NOMO-1 treated with dmso at 0.1 percent for 144 hours (cell line): ENCODE data around the gene GRIK1.

Experiments used
- DNase-seq: peaks from one replicate; lab custom pipeline; 2025; ENCODE audit not compliant: unreplicated experiment; lab: John Stamatoyannopoulos, UW

GRIK1 gene

DNA sequence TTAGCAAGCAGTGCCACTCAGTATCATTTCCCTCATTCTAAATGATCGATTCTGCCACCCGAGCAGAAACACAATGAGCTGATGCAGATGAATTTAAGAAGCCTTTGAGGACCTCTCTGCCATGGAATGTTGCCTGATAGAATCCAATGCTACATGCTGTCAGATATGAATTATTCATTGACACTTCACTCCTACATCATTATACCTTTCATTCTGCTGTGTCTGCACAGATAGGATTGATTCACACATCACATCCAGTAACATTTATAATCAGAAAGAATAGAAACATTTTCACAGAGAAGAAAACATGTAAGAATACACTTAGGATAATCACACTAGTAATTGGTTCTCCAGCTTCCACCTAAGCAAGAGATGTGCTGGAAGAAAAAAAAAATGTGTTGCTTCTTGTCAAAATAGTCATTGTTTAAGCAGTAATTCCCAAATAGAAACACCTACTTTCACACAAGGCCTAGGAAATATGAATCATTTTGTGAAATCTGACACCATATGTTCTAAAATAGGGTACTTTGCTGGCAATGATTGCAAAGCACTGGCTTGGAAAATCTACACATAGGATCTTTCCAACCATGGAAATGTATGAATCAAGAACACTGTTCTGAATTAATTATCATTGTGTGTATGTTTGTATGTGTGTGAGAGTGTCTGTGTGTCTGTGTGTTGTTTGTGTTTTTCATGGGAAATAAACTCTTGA lies 110.1 kb downstream of the GRIK1 start:
- no peak for DNase-seq

DNA sequence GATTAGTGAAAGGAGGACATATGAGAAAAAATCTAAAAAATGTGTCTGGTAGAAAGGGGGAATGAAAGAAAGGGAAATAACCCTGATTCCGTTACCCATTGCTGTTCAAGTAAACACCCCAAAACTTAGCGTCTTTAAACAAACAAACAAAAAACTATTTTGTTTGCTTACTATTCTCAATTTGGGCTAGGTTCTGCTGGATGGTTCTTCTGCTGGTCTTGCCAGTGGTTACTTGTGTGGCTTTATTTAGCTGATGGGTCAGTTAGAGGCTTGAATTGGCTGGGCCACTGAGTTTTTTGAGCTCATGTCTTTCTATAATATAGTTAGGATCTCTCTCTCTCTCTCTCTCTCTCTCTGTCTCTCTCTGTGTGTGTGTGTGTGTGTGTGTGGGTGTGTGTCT lies 112.1 kb downstream of the GRIK1 start:
- no peak for DNase-seq

DNA sequence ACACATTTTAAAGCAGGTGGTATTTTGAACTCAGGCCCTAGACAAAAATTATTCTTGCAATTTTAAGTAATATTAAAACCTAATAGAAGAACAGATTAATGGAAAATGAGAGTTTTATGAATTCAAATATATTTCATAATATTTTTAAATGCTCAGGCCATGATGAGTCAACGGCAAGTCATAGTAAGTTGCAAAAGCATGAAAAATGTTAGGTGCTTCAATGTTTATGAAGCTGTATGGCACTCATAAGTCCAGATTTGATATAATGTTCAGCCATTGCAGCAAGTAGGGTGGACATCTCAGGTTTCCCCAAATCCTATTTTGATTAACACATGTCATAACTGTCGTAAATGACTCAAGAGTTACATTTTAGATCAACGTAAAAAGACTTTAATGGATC lies 112.6 kb downstream of the GRIK1 start:
- no peak for DNase-seq

DNA sequence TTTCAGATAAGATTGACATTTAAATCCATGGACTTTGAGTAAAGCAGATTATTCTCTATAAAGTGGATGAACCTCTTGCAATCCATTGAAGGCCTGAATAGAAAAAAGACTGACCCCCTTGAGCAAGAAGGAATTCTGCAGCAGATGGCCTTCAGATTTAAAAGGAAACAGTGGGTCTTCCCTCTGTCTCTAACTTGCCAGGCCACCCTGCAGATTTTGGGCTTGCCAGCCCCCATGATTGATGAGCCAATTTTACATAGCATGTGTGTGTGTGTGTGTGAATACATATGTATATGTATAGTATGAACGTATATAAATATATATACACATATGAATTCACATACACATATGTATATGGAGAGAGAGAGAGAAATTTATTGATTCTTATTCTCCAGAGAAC lies 113.4 kb downstream of the GRIK1 start:
- no peak for DNase-seq

DNA sequence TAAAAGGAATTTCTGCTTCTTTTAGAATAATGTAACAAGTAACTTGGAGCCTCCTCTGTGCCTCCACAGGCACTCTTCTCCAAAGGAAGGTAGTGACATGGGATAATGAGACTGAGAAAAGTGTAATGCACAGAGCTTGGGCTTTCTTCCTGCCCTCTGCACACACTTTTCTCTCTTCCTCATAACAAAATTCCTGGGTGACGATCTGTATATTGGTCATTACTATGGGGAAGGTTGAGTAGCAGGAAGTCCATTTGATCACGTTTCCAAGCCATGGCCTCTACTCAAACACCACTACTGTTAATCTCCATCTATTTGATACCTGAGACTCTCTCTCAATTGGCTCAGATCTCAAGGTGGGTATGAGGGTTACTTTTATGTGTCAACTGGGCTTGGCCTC lies 113.9 kb downstream of the GRIK1 start:
- DNase-seq = no peak

DNA sequence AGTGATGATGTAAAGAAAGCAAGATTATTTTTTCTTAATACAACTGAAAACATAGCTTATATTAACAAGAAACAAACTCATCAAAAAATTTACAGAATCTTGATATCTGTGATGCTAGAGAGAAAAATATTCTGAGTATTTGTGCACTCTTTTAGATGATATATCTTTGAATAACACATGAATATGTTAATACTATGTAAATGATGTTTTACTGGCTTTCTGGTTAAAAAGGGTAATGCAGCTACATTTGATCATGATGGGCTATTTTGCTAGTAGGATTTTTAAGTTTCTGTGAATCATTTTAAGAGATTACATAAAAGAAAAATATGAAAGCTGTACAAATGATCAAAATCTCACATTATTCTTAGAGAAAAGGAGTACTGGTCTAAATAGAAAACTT lies 114.5 kb downstream of the GRIK1 start:
- DNase-seq = no peak

DNA sequence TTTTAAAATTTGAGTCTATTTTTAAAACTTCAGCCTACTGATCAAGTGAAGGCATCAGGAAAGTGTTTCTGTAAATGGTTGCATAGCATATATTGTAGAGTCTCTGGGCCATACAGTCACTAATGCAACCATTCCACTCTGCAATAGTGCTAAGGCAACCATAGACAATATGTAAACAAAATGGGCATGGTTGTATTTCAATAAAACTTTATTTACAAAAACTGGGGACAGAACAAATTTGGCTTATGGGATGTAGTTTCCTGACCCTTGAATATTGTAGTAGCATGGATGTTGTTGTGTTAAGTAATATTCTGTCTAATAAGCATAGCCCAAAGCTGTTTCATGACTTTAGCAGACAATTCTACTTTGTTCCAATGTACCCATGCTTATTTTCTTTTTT lies 117.7 kb downstream of the GRIK1 start:
- DNase-seq = no peak

DNA sequence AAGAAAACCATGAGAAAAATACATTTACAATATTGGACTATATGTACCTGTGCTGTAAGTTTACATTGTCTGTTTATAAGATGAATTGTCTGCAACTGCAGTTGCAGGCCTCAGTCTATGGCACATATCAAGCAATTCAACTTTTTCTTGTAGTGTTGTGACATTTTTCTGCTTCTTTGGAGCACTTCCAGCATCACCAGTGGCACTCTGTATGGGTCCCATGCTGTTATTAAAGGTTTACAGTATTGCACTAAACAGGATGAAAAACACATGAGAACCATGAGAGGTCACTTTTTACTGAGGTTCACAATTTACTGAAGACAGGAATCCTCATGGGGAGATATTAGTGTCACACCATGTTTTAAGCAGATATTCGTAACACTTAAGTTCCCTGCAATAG lies 118.6 kb downstream of the GRIK1 start:
- no peak for DNase-seq

DNA sequence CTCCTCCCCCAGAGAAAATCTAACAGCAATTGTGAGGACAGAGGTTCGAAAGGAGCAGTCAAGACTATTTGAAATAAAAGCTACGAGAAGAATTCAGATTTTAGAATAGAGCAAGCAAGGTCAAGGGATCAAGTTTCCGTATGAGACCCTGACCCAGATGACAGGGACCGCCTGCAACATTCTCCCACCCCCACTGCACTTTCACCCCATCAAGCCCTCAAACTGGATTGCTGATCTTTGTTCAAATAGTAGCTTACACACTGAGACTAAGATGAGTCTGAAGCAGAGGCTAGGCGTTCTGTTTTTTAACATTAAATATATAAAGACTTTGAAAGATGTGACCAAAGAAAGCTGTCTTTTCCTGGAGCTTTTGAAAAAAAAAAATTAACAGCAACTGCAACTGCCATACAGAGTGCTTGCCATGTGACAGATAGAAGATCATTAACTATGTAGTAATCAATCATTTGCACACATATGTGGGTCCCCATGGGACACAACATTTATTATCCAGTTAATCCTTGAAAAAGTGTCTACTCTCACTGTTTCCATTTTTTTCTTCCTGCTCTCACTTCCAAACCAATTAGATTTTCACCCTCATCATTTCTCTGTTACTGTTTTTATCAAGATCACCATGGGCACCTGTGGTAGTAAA lies 120.0 kb downstream of the GRIK1 start:
- DNase-seq = no peak

DNA sequence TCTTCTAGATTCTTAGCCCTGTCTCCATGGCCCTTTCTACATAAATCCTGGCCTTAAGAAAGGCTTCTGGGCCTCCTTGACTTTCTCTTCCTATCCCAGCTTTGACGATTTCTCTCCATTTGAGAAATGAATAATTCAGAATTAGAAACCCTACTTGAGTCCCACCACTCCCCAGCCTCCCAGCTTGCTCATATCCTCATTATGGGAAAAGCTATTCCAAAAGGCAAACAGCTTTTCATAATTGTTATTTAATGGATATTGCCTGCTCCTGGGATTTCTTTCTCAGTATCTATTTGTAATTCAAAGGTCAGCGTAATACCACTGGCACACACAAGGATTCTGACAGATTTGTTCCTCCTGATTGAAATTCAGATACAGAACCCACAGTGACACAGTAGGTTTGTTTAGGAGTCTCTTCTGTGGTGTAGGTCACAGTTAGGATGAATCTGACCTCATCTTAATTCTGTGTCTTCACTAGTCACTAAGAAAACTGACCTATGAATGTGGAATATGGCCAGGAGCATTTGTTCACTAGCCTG lies 121.3 kb downstream of the GRIK1 start:
- no peak for DNase-seq

DNA sequence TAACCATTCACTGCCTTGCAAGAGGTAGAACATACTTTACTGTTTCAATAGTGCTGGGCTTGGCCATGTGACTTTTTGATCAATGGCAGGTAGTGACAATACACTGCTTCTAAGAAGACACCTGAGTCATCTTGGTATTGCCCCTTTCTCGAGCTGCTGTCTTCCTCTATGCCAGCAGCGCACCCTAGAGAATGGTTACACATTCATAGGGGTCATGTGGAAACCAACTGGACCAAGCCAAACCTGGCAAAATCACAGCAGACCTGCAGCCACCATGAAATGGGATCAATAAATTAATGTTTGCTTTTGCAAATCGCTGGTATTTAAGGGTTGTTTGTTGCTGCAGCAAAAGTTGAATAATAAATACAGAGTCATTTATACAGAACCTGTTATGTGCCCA lies 122.3 kb downstream of the GRIK1 start:
- DNase-seq = no peak

DNA sequence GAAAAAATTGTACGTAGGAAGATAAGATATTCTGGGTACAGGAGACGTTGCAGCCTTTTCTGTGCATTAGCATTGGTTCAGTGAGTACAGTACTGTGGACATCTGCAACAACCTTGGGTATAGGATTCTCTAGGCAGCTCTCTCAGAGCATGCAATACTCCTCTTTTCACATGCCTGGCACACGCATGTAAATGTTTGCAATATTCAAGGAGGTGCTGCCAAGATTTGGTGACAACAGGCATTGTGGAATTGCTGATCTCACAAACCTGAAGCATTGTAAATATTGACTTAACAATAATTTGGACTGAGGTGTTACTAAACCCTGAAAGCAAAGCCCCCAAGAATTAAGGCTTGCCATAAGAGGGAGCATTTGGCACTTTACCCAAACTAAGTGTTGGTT lies 126.8 kb downstream of the GRIK1 start:
- DNase-seq = no peak

DNA sequence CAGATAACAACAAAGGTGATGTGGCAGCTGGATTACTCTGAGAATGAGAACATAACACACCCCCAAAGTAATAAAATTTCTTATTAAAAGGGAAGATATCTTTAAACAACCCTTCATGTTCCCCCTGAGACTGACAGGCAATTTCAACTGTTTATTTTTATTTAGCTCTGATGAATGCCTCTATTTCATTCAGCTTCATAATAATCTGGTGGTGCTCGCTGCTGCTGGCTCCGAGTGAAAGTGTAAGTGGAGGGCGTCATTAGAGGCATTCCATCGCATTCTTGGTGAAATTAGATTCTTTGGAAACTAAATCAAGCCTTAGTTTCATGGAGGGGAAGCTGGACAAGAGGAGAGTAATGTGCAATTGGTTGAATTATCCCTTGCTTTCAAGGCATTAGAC lies 128.9 kb downstream of the GRIK1 start:
- no peak for DNase-seq

DNA sequence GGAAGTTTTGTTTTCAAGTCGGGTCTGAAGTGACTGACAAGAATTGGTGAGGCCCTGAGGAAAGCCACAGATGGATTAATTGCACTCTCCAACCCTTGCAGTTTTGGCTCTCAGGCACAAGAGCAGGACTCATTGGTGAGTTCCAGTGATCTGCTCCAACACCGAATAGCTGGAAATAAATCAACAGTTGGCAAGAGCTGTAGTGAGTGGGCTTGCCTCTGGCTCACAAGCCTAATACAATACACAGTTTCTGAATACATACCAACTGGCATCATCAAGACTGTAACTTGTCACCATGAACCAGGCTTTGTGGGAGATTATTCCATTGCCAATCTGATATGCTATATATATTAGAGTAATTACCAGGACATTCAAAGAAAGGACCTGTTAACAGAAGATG lies 131.6 kb downstream of the GRIK1 start:
- no peak for DNase-seq

DNA sequence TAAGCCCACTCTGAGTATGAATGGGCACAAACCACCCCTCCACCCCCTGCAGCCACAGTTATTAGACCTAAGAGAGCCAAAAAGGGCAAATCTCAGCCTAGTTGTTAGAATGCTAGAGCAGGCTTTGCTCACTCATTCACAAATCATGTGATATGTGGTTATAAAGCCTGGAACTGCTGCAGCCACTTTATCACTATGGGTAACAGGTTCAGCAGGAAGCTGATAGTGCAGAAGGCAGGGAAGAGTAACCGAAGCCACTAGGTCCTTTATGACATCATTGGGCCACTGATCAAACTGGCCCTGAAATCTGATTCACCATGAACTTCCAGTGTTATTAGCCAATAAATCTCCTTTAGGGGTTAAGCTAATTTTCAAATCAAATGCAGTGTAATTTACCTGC lies 134.7 kb downstream of the GRIK1 start:
- no peak for DNase-seq

DNA sequence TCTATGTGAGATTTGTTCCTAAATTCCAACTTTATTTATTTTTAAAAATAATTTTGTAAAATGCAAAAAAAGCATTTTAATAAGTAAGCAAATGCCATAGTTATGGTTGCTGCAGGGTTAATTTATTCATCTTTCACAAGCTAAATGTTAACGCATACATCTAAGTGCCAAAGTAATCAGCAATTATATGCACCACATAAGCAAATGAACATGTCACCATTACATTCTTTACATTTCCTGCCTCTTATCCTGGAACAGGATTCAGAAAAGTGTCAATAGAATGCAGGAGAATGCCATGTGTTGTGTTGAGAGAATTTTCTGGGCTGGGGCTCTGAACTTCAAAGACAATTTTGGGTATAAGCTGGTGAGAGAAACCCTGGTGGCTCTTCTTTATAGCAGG lies 136.6 kb downstream of the GRIK1 start:
- no peak for DNase-seq

DNA sequence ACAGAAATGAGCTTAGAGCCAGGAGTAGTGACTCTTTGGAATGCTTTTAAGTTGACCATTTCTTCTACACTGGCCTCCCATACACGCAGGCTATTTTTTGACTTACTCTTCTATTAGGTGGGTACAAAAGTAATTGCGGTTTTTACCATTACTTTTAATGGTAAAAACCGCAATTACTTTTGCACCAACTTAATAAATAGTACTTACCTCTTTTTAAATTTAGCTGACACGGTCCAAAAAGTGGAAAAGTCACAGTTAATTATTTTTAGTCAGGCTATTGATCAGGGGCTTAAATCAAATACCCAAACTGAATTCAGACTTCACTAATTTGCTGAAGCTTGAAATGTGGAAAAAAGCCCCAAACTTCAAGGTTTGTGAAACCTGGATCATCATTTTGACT lies 138.7 kb downstream of the GRIK1 start:
- no peak for DNase-seq

DNA sequence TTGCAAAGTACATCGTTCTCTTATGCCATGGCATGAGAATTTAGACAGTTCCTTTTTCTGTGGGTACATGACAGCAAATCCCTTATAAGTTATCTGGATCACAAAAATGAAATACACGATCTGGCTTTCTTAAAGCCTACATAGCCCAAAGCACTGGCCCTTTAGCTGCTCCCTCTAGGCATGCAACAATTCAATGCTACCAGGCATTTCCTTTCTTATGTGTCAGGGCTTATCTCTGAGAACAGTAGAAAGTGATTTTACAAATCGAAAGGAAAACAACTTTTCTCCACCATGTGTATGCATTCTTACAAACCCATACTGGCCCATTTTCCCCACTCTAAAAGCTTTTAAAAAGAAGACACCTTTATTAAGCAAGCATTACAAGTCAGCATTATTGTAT lies 139.7 kb downstream of the GRIK1 start:
- DNase-seq = no peak

DNA sequence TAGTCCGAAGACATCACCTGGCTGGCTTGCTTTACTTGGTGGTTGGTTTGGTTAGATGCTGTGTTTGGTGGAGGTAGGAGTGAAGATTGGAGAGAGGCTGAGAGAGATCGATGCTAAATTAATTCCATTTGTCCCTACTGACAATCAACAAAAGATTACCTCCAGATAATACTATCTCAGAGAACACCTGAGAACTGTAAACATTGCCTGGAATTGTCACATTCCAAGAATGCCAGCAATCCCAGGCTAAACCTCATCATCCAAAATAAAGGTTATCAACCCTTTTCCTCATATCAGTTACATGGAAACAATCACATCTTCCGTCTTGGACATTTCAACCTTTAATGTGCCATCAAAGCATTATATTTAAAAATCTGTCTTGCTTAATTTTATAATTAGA lies 141.0 kb downstream of the GRIK1 start:
- no peak for DNase-seq

DNA sequence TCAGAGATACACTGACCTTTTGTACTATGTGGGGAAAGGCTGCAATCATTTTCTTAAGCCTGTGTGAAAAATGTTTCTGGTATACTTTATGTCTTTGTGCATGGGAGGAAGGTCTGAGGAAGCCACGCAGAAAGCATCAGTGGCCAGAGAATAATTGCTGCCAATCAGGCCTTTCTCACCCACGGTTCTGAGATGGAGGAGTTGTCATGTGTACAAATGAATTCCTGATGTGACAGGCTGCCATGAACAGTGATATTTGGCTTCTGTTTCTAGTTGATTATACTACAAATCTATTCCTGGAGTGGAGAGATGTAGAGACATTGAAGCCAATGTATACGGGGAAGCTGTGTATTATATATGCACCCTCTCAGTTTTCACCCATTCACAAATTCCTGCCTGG lies 142.6 kb downstream of the GRIK1 start:
- no peak for DNase-seq

DNA sequence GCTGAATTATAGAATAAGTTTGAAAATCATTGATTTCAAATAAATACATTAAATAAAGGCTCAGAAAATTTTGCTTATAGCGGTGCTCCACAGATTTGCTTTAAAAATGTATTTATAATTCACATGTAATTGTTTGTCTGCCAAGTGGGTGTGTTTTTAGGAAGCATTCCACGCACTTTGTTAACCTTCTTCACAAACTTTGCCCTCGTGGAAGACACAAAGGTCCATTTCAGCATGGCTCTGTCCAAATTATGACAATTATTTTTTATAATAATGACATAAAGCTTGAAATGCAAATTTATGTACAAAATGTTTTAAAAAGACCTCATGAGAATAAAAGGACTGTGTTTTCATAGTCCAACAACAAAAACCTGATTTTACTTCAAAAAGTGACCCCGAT lies 146.1 kb downstream of the GRIK1 start:
- DNase-seq = no peak

DNA sequence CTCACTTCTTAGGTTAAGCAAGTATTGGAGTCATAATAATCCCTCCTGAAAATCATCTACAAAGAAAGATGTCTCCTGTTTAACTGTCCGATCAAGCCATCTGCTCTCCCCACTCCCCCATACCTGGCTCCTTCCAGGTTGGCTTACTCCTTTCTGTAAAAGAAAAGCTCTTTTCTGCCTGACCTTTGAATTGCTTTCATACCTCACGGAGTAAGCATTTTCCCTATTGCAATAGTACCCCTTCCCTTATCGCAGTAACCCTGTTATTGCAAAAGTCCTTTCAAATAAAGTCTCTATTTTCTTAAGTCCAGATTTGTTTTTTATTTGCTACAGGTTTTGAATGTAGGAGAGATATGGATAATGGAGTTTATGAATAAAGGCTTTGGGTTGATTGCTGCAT lies 150.4 kb downstream of the GRIK1 start:
- DNase-seq = no peak

DNA sequence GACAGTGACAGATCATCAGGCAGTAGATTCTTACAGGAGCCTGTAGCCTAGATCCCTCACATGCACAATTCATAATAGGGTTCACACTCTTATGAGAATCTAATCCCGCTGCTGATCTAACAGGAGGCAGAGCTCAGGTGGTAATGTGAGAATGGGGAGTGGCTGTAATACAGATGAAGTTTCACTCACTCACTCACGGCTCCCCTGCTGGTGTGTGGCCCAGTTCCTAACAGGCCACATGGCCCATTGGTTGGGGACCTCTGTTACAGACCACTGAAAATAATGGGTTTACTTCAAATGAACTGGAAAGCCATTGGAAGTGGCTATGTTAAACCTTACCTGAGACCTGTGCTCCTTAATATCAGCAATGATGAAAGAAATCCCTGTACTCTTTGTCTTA lies 151.0 kb downstream of the GRIK1 start:
- DNase-seq = no peak
